Mesenchymal stem cell (in vitro differentiated cells and primary cell): ENCODE results near the gene LRP11.
A peak's percentile ranks its signal among the peaks of the same experiment; 100 is the strongest.

ENCODE experiments used
- DNase-seq: peaks from one replicate; pipeline ENCODE4 v3.0.0-alpha.2; 2013
- H2AFZ ChIP-seq: one replicate; pipeline ENCODE4 v1.6.1; 2013; ENCODE audit warnings: low read depth, mild to moderate bottlenecking, control low read depth, inconsistent platforms, low read length, moderate library complexity
- H2AK5ac ChIP-seq: 2 replicates; pipeline ENCODE4 v1.6.1; 2013; ENCODE audit warnings: low read length, moderate library complexity, mild to moderate bottlenecking, inconsistent platforms; ENCODE audit not compliant: severe bottlenecking
- H2BK120ac ChIP-seq: one replicate; pipeline ENCODE4 v1.6.1; 2013; ENCODE audit warnings: low read depth, mild to moderate bottlenecking, inconsistent platforms, low read length, moderate library complexity
- H2BK12ac ChIP-seq, 2 experiments: one replicate each; pipeline ENCODE4 v1.6.1; 2013; ENCODE audit warnings: inconsistent platforms in 2 of 2, low read length in 2 of 2, mild to moderate bottlenecking in 2 of 2, moderate library complexity in 2 of 2, control low read depth in 1 of 2
- H2BK15ac ChIP-seq: one replicate; pipeline ENCODE4 v1.6.1; 2013; ENCODE audit warnings: mild to moderate bottlenecking, low read depth, inconsistent platforms; ENCODE audit not compliant: poor library complexity, severe bottlenecking
- H2BK5ac ChIP-seq: 2 replicates; pipeline ENCODE4 v1.6.1; 2013; ENCODE audit warnings: low read depth, mild to moderate bottlenecking, low read length, control low read depth, inconsistent platforms; ENCODE audit not compliant: poor library complexity, severe bottlenecking
- H3K14ac ChIP-seq, 2 experiments: one replicate each; pipeline ENCODE4 v1.6.1; 2013; ENCODE audit warnings: inconsistent platforms in 2 of 2, low read length in 2 of 2, control low read depth in 1 of 2, mild to moderate bottlenecking in 1 of 2, moderate library complexity in 1 of 2
- H3K18ac ChIP-seq, 2 experiments: one replicate each; pipeline ENCODE4 v1.6.1; 2013; ENCODE audit warnings: inconsistent platforms in 2 of 2, low read length in 2 of 2, control low read depth in 1 of 2, low read depth in 1 of 2, mild to moderate bottlenecking in 1 of 2
- H3K23ac ChIP-seq, 2 experiments: one replicate each; pipeline ENCODE4 v1.6.1; 2013; ENCODE audit warnings: inconsistent platforms in 2 of 2, low read length in 2 of 2, mild to moderate bottlenecking in 2 of 2, moderate library complexity in 2 of 2, control low read depth in 1 of 2
- H3K27ac ChIP-seq: 2 replicates; pipeline ENCODE4 v1.5.1; 2013; ENCODE audit warnings: mild to moderate bottlenecking, moderate library complexity, low read length, control low read depth, inconsistent platforms; ENCODE audit not compliant: poor library complexity, severe bottlenecking
- H3K27me3 ChIP-seq, 2 experiments: 2 replicates each; pipeline versions ENCODE4 v1.6.1 to v1.7.0; 2013; ENCODE audit warnings: low read length in 2 of 2, mild to moderate bottlenecking in 2 of 2, moderate library complexity in 2 of 2, control low read depth in 1 of 2, inconsistent platforms in 1 of 2; ENCODE audit not compliant: control insufficient read depth in 1 of 2, insufficient read depth in 1 of 2
- H3K36me3 ChIP-seq, 2 experiments: 2 replicates each; pipeline versions ENCODE4 v1.6.1 to v1.7.0; 2013; ENCODE audit warnings: low read length in 2 of 2, control low read depth in 1 of 2, inconsistent platforms in 1 of 2, low read depth in 1 of 2, mild to moderate bottlenecking in 1 of 2; ENCODE audit not compliant: insufficient read depth in 2 of 2, control insufficient read depth in 1 of 2
- H3K4ac ChIP-seq, 2 experiments: one replicate each; pipeline ENCODE4 v1.6.1; 2013; ENCODE audit warnings: inconsistent platforms in 2 of 2, low read length in 2 of 2, mild to moderate bottlenecking in 2 of 2, moderate library complexity in 2 of 2, control low read depth in 1 of 2, low read depth in 1 of 2
- H3K4me1 ChIP-seq: 2 replicates; pipeline ENCODE4 v1.6.1; 2013; ENCODE audit warnings: low read depth, low read length, control low read depth; ENCODE audit not compliant: control insufficient read depth, insufficient read depth
- H3K4me2 ChIP-seq: 2 replicates; pipeline ENCODE4 v1.6.1; 2013; ENCODE audit warnings: low read length, mild to moderate bottlenecking, inconsistent platforms; ENCODE audit not compliant: poor library complexity, severe bottlenecking
- H3K4me3 ChIP-seq, 2 experiments: 2 replicates each; pipeline versions ENCODE4 v1.5.1 to v1.7.0; 2013; ENCODE audit warnings: low read length in 2 of 2, mild to moderate bottlenecking in 2 of 2, control low read depth in 1 of 2, low read depth in 1 of 2; ENCODE audit not compliant: insufficient read depth in 1 of 2
- H3K79me1 ChIP-seq: replicated peaks from 2 replicates; pipeline ENCODE4 v1.6.1; 2013; ENCODE audit warnings: mild to moderate bottlenecking, control low read depth, low read length, inconsistent platforms; ENCODE audit not compliant: poor library complexity, severe bottlenecking
- H3K9ac ChIP-seq: 2 replicates; pipeline ENCODE4 v1.7.0; 2013; ENCODE audit warnings: mild to moderate bottlenecking, low read length, moderate library complexity
- H3K9me3 ChIP-seq: 2 replicates; pipeline ENCODE4 v1.7.0; 2013; ENCODE audit warnings: mild to moderate bottlenecking, low read length; ENCODE audit not compliant: control insufficient read depth
- H4K8ac ChIP-seq: one replicate; pipeline ENCODE4 v1.6.1; 2013; ENCODE audit warnings: inconsistent platforms, mild to moderate bottlenecking, low read length, moderate library complexity
- H4K91ac ChIP-seq: one replicate; pipeline ENCODE4 v1.6.1; 2013; ENCODE audit warnings: mild to moderate bottlenecking, low read length, inconsistent platforms
- WGBS: methylation state at CpG from one replicate; pipeline ENCODE4 v1.1.7; 2013; ENCODE audit warnings: mixed read lengths; 5-methylcytosine and 5-hydroxymethylcytosine counted together

Gene LRP11

GRCh38 chr6:149872233-149872632 lies 8.1 kb upstream of the LRP11 start:
- H2BK15ac ChIP-seq = no peak overlapping the region
- H2AK5ac ChIP-seq = no peak overlapping the region
- H4K91ac ChIP-seq = no peak overlapping the region
- no peak overlapping the region for H3K23ac ChIP-seq
- H2AFZ ChIP-seq = no peak overlapping the region
- H3K4me1 ChIP-seq = no peaks in the 10 kb centered on the region
- H2BK120ac ChIP-seq = no peak overlapping the region
- H3K14ac ChIP-seq = no peak overlapping the region
- no peak overlapping the region for H2BK12ac ChIP-seq
- no peak overlapping the region for H3K4ac ChIP-seq
- no peak overlapping the region for H3K4me2 ChIP-seq
- H3K9me3 ChIP-seq = peaks cover 4% of the 10 kb centered on the region
- no peak overlapping the region for H3K9ac ChIP-seq
- H3K27me3 ChIP-seq = peaks cover 0 to 27% of the 10 kb centered on the region in 2 experiments
- H3K18ac ChIP-seq = no peak overlapping the region
- no peak overlapping the region for H3K27ac ChIP-seq
- no peak overlapping the region for H2BK5ac ChIP-seq
- DNase-seq = no peak
- WGBS = no CpG with 5 or more reads among the region's 1 CpG
- H3K36me3 ChIP-seq = no peaks in the 10 kb centered on the region
- no peak overlapping the region for H3K4me3 ChIP-seq
- no peak overlapping the region for H4K8ac ChIP-seq
- no peaks in the 10 kb centered on the region for H3K79me1 ChIP-seq

GRCh38 chr6:149871182-149871581 lies 7.0 kb upstream of the LRP11 start:
- Histone ChIP-seq H4K8ac (no peak overlapping the region), H3K4ac (no peak overlapping the region), H2BK15ac (no peak overlapping the region), H3K14ac (no peak overlapping the region), H2BK12ac (no peak overlapping the region), H3K27ac (no peak overlapping the region), H2AFZ (no peak overlapping the region), H3K9ac (no peak overlapping the region), H3K79me1 (no peaks in the 10 kb centered on the region), H3K27me3 (peaks cover 0 to 19% of the 10 kb centered on the region in 2 experiments), H2BK120ac (no peak overlapping the region), H3K36me3 (no peaks in the 10 kb centered on the region), H3K4me3 (no peak overlapping the region), H3K23ac (no peak overlapping the region), H2AK5ac (no peak overlapping the region), H3K4me2 (no peak overlapping the region), H3K18ac (no peak overlapping the region), H2BK5ac (no peak overlapping the region), H4K91ac (no peak overlapping the region), H3K9me3 (peaks cover 4% of the 10 kb centered on the region), H3K4me1 (no peaks in the 10 kb centered on the region)
- DNase-seq = no peak
- no CpG with 5 or more reads among the region's 2 CpGs for WGBS

GRCh38 chr6:149869275-149869892 lies 5.2 kb upstream of the LRP11 start:
- peaks cover 4% of the 10 kb centered on the region for H3K9me3 ChIP-seq
- H2BK5ac ChIP-seq = no peak overlapping the region
- H3K4ac ChIP-seq = no peak overlapping the region
- H4K8ac ChIP-seq = no peak overlapping the region
- no peak overlapping the region for H3K18ac ChIP-seq
- H3K36me3 ChIP-seq = no peaks in the 10 kb centered on the region
- H3K27me3 ChIP-seq = peaks cover 0 to 11% of the 10 kb centered on the region in 2 experiments
- no peak overlapping the region for H4K91ac ChIP-seq
- no peaks in the 10 kb centered on the region for H3K79me1 ChIP-seq
- WGBS = 91% methylated on average over 10 of the region's 10 CpGs
- H3K9ac ChIP-seq = no peak overlapping the region
- no peak overlapping the region for H2AK5ac ChIP-seq
- no peak overlapping the region for H3K27ac ChIP-seq
- H2BK12ac ChIP-seq = no peak overlapping the region
- H2BK120ac ChIP-seq = no peak overlapping the region
- no peak for DNase-seq
- H3K4me3 ChIP-seq = no peak overlapping the region
- H2AFZ ChIP-seq = no peak overlapping the region
- H3K4me2 ChIP-seq = no peak overlapping the region
- H3K23ac ChIP-seq = no peak overlapping the region
- no peak overlapping the region for H3K14ac ChIP-seq
- peaks cover 4% of the 10 kb centered on the region for H3K4me1 ChIP-seq
- no peak overlapping the region for H2BK15ac ChIP-seq

GRCh38 chr6:149867876-149868640 lies 3.9 kb upstream of the LRP11 start:
- Histone ChIP-seq H2BK15ac (no peak overlapping the region), H2AK5ac (no peak overlapping the region), H3K9ac (peak overlapping the region; percentile 20), H3K4me3 (no peak overlapping the region), H2AFZ (no peak overlapping the region), H3K27me3 (peaks cover 0 to 11% of the 10 kb centered on the region in 2 experiments), H3K36me3 (no peaks in the 10 kb centered on the region), H3K14ac (no peak overlapping the region), H2BK12ac (no peak overlapping the region), H3K9me3 (peaks cover 4% of the 10 kb centered on the region), H3K4ac (no peak overlapping the region), H4K8ac (no peak overlapping the region), H2BK5ac (no peak overlapping the region), H2BK120ac (no peak overlapping the region), H3K18ac (peak overlapping the region in 1 of 2 experiments; percentile 4), H3K79me1 (no peaks in the 10 kb centered on the region), H3K23ac (no peak overlapping the region), H3K4me1 (peaks cover 5% of the 10 kb centered on the region), H3K4me2 (no peak overlapping the region), H4K91ac (no peak overlapping the region), H3K27ac (no peak overlapping the region)
- DNase-seq = peak; percentile 34
- WGBS = 26% methylated on average over 2 of the region's 4 CpGs
